GM13976 (cell line): ENCODE data around the gene LRRC3C.

Experiments used
- DNase-seq: peaks from one replicate; pipeline ENCODE4 v3.0.0; 2012; ENCODE audit warnings: low spot score
- in situ Hi-C: fragments of 300-500 bp; cut with MboI; formaldehyde crosslinking; loops from one replicate; pipeline ENCODE4 v1.12.0; 2022; ENCODE audit warnings: low sequenced_read_pairs, mixed read lengths, inconsistent platforms; ENCODE audit not compliant: unreplicated experiment
- TF ChIP-seq, protein P1 (sequence below): IDR thresholded peaks from 2 replicates; pipeline ENCODE4 v1.5.1; 2012; ENCODE audit warnings: borderline replicate concordance, mild to moderate bottlenecking; ENCODE audit not compliant: insufficient read depth; ENCODE audit errors: extremely low read depth, missing control alignments, control extremely low read depth

Gene LRRC3C

DNA sequence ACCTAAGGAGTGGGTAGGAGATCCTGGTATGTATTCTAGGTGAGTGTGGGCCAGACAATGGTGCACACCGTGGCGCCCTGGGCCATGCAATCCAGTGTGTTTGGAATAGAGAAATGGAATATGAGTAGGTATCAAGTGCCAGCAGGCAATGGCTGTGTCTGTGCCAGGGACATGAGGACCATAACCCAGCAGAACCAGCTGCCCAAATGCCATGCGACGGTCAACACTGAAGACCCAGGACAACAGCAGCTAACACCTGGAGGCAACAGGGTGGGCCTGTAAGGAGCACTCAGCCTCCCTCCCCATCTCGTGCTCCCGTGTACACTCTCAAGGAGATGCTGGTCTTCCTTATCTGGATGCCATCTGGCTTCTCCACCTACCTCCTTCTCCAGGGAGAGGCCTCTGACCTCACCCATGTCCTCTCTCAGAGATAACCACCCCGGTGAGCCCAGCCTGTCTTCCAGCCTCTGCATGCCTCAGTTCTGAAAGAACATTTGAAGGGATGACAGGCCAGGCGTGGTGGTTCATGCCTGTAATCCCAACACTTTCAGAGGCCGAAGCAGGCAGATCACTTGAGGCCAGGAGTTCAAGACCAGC, 8.3 kb upstream of the LRRC3C start:
- in situ Hi-C loops, result no loop called here
- no peak for DNase-seq
- TF ChIP-seq, protein P1, sequence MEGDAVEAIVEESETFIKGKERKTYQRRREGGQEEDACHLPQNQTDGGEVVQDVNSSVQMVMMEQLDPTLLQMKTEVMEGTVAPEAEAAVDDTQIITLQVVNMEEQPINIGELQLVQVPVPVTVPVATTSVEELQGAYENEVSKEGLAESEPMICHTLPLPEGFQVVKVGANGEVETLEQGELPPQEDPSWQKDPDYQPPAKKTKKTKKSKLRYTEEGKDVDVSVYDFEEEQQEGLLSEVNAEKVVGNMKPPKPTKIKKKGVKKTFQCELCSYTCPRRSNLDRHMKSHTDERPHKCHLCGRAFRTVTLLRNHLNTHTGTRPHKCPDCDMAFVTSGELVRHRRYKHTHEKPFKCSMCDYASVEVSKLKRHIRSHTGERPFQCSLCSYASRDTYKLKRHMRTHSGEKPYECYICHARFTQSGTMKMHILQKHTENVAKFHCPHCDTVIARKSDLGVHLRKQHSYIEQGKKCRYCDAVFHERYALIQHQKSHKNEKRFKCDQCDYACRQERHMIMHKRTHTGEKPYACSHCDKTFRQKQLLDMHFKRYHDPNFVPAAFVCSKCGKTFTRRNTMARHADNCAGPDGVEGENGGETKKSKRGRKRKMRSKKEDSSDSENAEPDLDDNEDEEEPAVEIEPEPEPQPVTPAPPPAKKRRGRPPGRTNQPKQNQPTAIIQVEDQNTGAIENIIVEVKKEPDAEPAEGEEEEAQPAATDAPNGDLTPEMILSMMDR, result no peak

DNA sequence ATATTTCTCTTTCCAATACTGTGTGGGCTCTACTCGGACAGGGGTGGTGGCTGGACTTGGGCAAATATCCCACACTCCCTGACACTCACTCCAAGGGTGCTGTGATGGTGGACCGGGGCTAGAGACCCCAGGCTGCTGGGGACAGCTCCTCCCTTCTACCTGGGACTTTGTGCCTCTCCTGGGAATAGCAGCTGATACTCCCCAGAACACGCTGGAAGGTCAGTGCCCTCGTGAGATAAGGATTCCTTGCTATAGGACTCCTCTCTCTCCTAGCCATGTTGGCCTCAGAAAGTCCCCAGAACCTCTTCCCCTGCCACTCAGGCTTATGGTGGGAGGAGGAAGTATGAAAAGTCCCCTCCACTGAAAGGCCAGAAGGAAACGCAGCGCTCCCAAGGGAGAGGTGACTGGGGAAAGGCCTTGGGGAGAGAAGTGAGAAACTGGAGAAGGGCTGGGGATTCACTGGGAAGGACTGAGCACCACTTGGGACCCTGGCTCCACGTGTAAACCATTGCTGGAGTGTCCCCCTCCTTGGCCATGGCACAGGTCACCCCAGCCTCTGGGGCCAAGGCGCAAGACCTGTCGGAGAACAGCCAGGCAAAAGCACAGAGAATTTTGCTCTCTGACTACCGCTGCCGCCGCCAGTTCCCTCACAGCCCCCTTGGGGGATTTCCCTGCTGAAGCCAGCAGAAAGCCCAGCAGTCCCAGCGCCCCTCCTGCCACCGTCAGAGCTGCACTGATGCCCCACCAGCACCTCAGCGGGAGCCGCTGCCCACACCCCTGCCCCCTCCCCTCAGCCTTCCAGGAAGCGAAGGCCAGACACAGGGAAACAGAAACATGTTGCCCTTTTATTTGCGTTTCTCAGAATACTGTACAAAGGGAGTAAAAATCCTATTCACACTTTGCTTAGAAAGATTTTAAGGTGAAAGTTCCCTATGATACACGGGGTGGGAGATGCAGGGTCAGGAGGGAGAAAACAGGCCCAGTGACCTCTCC, 7.0 kb upstream of the LRRC3C start:
- TF ChIP-seq, protein P1, result no peak
- in situ Hi-C loops, result no loop called here
- peak; percentile 75 for DNase-seq

DNA sequence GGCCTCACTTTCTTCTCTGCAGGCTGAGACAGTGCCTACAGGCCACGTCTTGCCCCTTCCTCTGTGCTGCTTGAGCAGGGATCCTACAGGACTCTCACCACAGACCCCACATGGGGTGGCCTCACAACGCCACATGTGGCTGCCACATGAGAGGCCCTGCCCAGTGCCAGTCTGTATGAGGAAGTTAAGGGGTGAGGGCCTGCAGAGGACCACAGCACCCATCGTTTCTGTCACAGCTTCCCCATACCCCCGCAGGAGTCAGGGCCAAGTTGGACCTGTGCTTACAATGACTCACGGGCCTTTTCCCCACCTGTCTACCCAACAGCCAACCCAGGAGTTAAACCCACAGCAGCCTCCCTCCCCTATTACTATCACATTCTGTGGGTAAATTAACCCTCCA, 6.2 kb upstream of the LRRC3C start:
- TF ChIP-seq, protein P1, result no peak
- in situ Hi-C loops, result no loop called here
- no peak for DNase-seq

DNA sequence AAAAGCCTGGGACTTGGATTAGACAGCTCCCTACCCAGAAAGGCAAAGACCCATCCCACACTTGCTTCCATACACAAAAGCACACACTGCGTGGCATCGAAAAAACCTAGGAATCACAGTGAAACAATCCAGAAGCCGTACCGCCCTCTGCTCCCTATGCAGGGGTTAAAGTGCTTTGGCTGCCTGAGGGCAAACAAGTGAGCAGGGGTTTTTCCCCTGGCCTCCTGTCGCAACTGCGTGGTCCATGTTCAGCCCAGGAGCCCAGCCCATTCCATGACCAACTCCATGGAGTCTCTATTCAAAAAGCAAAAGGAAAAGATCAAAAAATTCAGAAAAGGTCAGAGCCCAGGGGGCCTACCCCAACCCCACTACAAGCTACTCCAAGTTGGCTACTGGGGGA, 5.5 kb upstream of the LRRC3C start:
- DNase-seq, result no peak
- TF ChIP-seq, protein P1, result no peak
- in situ Hi-C loops, result no loop called here

DNA sequence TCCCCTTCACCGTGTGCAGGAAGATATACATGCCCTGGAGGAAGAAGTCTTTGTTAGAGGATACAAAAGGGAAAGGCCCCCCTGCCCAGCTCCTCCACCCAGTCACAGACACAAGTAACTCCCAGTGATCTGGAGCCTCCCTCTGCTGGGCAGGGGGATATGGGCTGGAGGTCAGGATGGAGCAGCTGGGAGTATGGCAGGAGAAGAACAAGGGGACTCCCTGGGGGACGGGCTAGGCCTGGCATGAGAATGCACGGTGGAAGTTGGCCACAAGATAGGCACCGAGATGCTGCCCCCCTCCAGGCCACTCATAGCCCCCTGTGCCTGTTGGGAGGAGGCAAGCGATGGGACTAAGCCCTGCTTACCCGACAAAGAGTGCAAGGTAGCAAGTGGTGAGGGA, 4.3 kb upstream of the LRRC3C start:
- no peak for DNase-seq
- TF ChIP-seq, protein P1, result no peak
- in situ Hi-C loops, result no loop called here

DNA sequence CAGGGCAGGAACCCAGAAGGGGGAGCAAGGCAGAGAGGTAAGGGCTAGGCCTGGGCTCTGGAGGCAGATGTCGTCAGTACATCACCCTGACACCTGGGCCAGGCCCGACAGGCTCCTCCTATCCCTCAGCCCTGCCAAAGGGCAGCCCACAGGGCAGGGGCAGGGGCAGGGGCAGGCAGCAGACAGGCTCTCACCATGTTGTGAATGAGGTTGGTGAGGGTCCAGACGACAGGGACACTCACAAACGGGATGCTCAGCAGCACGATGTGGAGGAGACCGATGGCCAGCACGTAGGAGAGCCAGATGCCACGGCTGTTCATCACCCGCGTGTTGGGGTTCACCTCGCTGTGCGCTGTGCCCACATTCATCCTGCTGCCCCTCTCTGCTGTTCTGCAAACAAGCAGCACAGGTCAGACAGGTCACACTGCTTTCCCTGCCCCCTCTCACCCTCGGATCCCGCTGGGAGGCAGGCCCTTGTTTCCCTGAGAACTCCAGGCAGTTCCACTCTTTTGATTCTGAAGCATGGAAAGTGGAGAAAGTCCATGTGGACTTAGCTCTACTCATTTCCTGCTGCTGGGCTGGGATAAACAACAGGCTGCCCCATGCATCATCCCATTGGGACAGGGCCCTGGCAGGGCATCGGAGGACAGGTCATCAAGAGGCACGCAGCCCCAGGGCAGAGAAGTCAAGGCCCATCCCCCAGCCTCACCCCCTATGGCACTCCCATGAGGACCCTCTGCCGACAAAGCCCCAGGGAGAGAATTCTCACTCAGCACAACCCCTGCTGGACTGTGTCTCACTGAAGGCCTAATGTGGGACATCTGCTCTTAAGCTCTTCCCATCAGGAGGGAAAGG, 3.5 kb upstream of the LRRC3C start:
- in situ Hi-C loops, result no loop called here
- TF ChIP-seq, protein P1, result no peak
- no peak for DNase-seq
